ENCODE results near the gene SND1. TPM values are rescaled to one million over a fixed set of nuclear protein-coding genes. Genes with fewer than 3 reads are reported as not detected.
A peak's percentile ranks its signal among the peaks of the same experiment; 100 is the strongest.

SND1 gene
- polyA plus RNA-seq, 4 donors = 47.2 to 148 (median 92.2) TPM

DNA sequence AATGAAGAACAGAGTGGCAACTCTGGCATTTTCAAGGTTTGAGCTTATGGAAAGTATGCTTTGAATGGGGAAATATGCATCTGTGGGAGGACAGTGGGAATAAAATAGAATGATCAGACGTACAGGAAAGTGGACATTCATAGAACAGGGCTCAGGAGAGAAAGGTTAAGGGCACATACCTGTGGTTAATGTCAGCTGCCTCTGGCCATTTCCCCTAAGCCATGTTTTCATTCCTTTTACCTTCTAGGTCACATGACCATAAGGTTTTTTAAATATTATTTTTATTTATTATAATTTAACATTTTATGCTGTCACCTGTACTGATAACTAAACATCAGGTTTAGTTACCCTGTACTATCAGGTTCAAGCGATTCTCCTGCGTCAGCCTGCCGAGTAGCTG lies 326.4 kb downstream of the SND1 start:
- Histone ChIP-seq H3K4me1 (ENCODE audit: control insufficient read depth in 3 of 3, insufficient read depth in 2 of 3, low read depth in 1 of 3, low read length in 2 of 3) (peaks cover 0 to 7% (median 2%) of the 10 kb centered on the region in 3 donors), H3K27me3 (ENCODE audit: control insufficient read depth in 3 of 3, insufficient read depth in 3 of 3, low read length in 3 of 3) (no peaks in the 10 kb centered on the region), H3K4me3 (ENCODE audit: low read depth in 1 of 3, low read length in 3 of 3) (no peak overlapping the region), H3K36me3 (ENCODE audit: control insufficient read depth in 3 of 3, insufficient read depth in 2 of 3, low read depth in 1 of 3, low read length in 3 of 3) (peaks cover 0 to 22% (median 3%) of the 10 kb centered on the region in 3 donors), H3K27ac (ENCODE audit: low read depth in 1 of 3, low read length in 2 of 3) (no peak overlapping the region), H3K9me3 (ENCODE audit: control insufficient read depth in 2 of 2, insufficient read depth in 1 of 2, low read depth in 1 of 2, low read length in 1 of 2) (peaks cover 0 to 13% of the 10 kb centered on the region in 2 donors)
- WGBS, 3 donors = 97 to 99% (median 99%) methylated on average over 4 of the region's 4 CpGs
- no peak for DNase-seq
- FAIRE-seq = no peak

DNA sequence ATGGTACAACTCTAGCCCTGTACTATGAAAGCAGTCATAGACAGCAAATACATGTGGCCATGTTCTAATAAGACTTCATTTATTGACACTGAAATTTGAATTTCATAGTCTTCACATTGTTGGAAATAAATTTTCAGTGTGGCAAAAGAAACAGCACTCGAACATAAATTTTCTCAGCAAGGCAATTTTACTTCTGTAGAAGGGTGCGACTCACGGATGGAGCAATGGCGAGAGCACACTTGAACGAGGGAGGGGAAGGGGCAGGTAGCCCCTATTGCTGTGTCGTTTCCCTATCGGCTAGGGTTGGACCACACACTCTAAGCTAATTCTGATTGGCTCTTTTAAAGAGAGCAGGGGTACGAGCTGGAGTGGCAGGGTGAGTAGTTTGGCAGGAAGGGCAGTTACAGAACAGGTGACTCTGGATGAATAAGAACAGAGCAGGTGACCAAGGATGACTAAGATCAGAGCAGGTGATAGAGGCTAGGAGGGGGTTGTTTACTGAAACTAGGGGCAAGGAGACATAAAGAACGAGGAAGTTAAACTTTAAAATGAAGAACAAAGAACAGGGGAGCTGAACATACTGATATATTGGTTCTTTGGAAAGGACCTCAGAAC lies 327.2 kb downstream of the SND1 start:
- no peak overlapping the region for H3K27ac ChIP-seq (ENCODE audit: low read depth in 1 of 3, low read length in 2 of 3)
- 90 to 92% (median 91%) methylated on average over 9 of the region's 9 CpGs for WGBS, 3 donors
- no peaks in the 10 kb centered on the region for H3K27me3 ChIP-seq (ENCODE audit: control insufficient read depth in 3 of 3, insufficient read depth in 3 of 3, low read length in 3 of 3)
- DNase-seq (no peak), FAIRE-seq (no peak)
- H3K4me3 ChIP-seq (ENCODE audit: low read depth in 1 of 3, low read length in 3 of 3) = no peak overlapping the region
- H3K4me1 ChIP-seq (ENCODE audit: control insufficient read depth in 3 of 3, insufficient read depth in 2 of 3, low read depth in 1 of 3, low read length in 2 of 3) = peaks cover 0 to 7% (median 2%) of the 10 kb centered on the region in 3 donors
- H3K36me3 ChIP-seq (ENCODE audit: control insufficient read depth in 3 of 3, insufficient read depth in 2 of 3, low read depth in 1 of 3, low read length in 3 of 3) = peaks cover 0 to 22% (median 3%) of the 10 kb centered on the region in 3 donors
- H3K9me3 ChIP-seq (ENCODE audit: control insufficient read depth in 2 of 2, insufficient read depth in 1 of 2, low read depth in 1 of 2, low read length in 1 of 2) = peaks cover 0 to 13% of the 10 kb centered on the region in 2 donors

DNA sequence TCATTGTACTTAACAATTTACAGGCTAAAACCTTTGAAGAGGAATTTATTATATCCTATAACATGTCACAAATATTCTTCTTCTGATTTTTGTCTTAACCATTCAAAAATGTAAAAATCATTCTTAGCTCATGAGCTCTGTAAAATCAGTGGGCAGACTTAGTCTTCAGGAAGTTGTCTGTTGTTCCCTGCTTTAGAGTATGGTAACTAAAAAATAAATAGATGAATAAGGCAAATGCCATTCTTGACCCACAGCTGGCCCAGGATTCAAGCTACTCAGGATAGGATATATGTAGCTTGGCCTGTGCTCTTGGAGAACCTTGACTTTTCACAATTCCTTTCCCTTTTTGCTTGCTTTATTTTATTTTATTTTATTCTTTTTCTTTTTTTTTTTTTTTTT lies 327.7 kb downstream of the SND1 start:
- H3K27ac ChIP-seq (ENCODE audit: low read depth in 1 of 3, low read length in 2 of 3) = no peak overlapping the region
- FAIRE-seq (no peak), DNase-seq (no peak)
- no peak overlapping the region for H3K4me3 ChIP-seq (ENCODE audit: low read depth in 1 of 3, low read length in 3 of 3)
- peaks cover 0 to 22% (median 3%) of the 10 kb centered on the region in 3 donors for H3K36me3 ChIP-seq (ENCODE audit: control insufficient read depth in 3 of 3, insufficient read depth in 2 of 3, low read depth in 1 of 3, low read length in 3 of 3)
- peaks cover 0 to 13% of the 10 kb centered on the region in 2 donors for H3K9me3 ChIP-seq (ENCODE audit: control insufficient read depth in 2 of 2, insufficient read depth in 1 of 2, low read depth in 1 of 2, low read length in 1 of 2)
- H3K27me3 ChIP-seq (ENCODE audit: control insufficient read depth in 3 of 3, insufficient read depth in 3 of 3, low read length in 3 of 3) = no peaks in the 10 kb centered on the region
- peaks cover 0 to 7% (median 2%) of the 10 kb centered on the region in 3 donors for H3K4me1 ChIP-seq (ENCODE audit: control insufficient read depth in 3 of 3, insufficient read depth in 2 of 3, low read depth in 1 of 3, low read length in 2 of 3)

DNA sequence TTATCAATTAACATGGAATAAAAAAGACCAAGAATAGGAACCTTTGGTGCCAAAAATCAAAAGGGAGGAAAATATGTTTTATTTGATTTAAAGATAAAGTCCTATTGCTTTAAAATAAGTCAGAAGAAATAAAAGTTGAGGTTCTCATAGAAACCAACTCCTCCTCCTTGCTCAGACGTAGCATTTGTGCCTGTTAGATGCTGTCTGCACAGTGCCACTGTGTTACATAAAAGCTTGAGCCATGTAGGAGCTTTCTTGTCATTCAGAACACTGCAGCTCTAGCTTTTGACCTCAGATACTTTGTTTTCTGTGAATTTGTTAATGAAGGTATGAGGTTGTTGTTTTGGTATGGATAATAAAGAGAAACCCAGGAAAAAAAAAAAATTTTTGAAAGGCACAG lies 328.9 kb downstream of the SND1 start:
- H3K4me3 ChIP-seq (ENCODE audit: low read depth in 1 of 3, low read length in 3 of 3) = no peak overlapping the region
- H3K4me1 ChIP-seq (ENCODE audit: control insufficient read depth in 3 of 3, insufficient read depth in 2 of 3, low read depth in 1 of 3, low read length in 2 of 3) = peaks cover 0 to 3% (median 0%) of the 10 kb centered on the region in 3 donors
- DNase-seq = no peak
- 91 to 94% (median 93%) methylated on average over 1 of the region's 1 CpG for WGBS, 3 donors
- H3K27ac ChIP-seq (ENCODE audit: low read depth in 1 of 3, low read length in 2 of 3) = no peak overlapping the region
- H3K36me3 ChIP-seq (ENCODE audit: control insufficient read depth in 3 of 3, insufficient read depth in 2 of 3, low read depth in 1 of 3, low read length in 3 of 3) = peaks cover 0 to 16% (median 3%) of the 10 kb centered on the region in 3 donors
- H3K9me3 ChIP-seq (ENCODE audit: control insufficient read depth in 2 of 2, insufficient read depth in 1 of 2, low read depth in 1 of 2, low read length in 1 of 2) = peaks cover 0 to 13% of the 10 kb centered on the region in 2 donors
- no peak for FAIRE-seq
- H3K27me3 ChIP-seq (ENCODE audit: control insufficient read depth in 3 of 3, insufficient read depth in 3 of 3, low read length in 3 of 3) = no peaks in the 10 kb centered on the region

DNA sequence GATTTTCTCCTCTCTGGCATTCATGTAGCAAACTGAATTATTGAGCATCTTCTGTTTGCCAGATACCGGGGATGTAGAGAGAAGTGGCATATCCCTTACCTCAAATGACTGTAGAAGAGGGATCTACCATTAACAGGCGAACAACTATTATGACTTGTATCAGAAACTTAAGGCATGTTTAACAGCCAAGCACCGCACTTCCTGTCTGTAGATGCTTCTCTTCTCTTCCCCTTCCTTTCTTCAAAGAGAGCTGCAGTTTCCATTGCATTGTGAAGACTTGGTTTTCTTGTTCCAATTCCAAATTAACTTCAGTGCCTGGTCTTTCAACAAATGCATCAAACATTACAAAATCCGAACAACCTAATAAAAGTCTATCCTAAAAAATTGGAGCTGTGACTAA lies 330.0 kb downstream of the SND1 start:
- peaks cover 0 to 7% (median 1%) of the 10 kb centered on the region in 3 donors for H3K36me3 ChIP-seq (ENCODE audit: control insufficient read depth in 3 of 3, insufficient read depth in 2 of 3, low read depth in 1 of 3, low read length in 3 of 3)
- no peak for DNase-seq
- peaks cover 0 to 13% of the 10 kb centered on the region in 2 donors for H3K9me3 ChIP-seq (ENCODE audit: control insufficient read depth in 2 of 2, insufficient read depth in 1 of 2, low read depth in 1 of 2, low read length in 1 of 2)
- no peaks in the 10 kb centered on the region for H3K27me3 ChIP-seq (ENCODE audit: control insufficient read depth in 3 of 3, insufficient read depth in 3 of 3, low read length in 3 of 3)
- H3K4me3 ChIP-seq (ENCODE audit: low read depth in 1 of 3, low read length in 3 of 3) = no peak overlapping the region
- FAIRE-seq = no peak
- 93 to 99% (median 96%) methylated on average over 4 of the region's 4 CpGs for WGBS, 3 donors
- H3K4me1 ChIP-seq (ENCODE audit: control insufficient read depth in 3 of 3, insufficient read depth in 2 of 3, low read depth in 1 of 3, low read length in 2 of 3) = peaks cover 0 to 5% (median 0%) of the 10 kb centered on the region in 3 donors
- H3K27ac ChIP-seq (ENCODE audit: low read depth in 1 of 3, low read length in 2 of 3) = no peak overlapping the region

DNA sequence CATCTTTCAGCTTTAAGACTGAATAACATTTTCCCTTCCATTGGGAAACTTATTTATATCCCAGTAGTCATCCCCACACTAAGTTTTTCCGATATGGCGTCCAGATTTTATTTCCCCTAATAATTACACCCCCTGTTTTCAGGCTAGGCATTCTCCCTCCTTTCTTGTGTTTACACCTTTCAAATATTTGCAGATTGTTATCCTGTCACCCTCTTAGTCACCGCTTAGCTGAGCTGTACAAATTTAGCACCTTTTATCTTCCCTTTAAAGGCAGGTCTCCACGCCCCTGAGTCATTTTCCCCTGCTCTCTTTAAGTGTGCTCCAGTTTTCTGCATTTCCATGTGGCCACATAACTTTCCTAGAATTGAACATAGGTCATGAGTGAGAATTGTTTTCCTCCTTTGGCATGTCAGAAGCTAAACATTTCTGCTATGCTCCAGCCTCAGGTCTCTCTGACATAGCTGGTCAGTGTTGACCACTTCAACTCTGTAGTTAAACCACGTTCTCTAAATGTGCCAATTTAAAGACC lies 331.9 kb downstream of the SND1 start:
- no peak overlapping the region for H3K27ac ChIP-seq (ENCODE audit: low read depth in 1 of 3, low read length in 2 of 3)
- WGBS, 3 donors = 77 to 82% (median 81%) methylated on average over 5 of the region's 5 CpGs
- FAIRE-seq = no peak

DNA sequence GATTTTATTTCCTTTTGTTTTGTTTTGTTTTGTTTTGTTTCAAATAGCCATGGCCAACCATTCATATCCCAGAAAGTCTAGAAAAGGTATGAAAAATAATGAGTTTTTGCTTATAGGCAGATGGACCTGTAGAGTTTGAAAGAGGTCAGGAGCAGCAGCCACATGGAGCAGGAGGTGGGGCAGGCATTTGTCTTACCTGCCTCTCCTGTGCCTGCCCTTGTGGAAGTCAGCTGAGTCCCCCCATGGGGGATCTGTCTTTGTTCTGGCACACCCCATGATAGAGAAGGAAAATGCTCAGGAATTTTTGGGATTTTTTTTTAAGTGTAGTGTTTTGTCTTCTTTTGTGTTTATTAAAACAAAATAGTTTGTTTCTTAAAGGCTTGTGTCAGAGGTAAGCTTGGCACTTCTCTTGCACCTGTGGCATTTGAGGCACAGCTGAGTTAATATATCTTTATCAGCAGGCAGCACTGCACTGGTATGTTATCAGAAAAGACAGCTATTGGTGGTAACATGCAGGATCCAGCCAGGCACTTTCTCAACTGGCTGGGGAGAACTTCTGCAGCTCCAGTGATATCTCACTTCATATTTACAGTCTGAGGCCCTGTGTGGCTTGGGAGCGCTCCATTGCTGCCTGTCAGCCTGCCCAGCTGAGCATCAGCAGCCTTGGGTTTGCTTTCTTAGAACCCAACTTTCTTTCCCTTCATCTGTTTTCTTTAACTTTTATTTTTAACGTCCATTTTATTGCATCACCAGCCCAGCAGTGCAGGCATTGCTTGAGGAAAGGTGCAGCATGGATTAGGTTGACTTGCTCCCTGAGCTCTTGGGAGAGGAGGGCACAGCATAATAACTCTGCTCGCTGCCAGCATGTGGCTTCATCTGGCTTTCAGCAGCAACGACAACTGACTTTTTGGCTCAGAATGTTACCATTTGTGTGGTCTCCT lies 334.9 kb downstream of the SND1 start:
- Histone ChIP-seq H3K4me3 (ENCODE audit: low read depth in 1 of 3, low read length in 3 of 3) (no peak overlapping the region), H3K9me3 (ENCODE audit: control insufficient read depth in 2 of 2, insufficient read depth in 1 of 2, low read depth in 1 of 2, low read length in 1 of 2) (no peaks in the 10 kb centered on the region), H3K36me3 (ENCODE audit: control insufficient read depth in 3 of 3, insufficient read depth in 2 of 3, low read depth in 1 of 3, low read length in 3 of 3) (peaks cover 2 to 14% (median 3%) of the 10 kb centered on the region in 3 donors), H3K27ac (ENCODE audit: low read depth in 1 of 3, low read length in 2 of 3) (no peak overlapping the region), H3K4me1 (ENCODE audit: control insufficient read depth in 3 of 3, insufficient read depth in 2 of 3, low read depth in 1 of 3, low read length in 2 of 3) (peaks cover 0 to 9% (median 0%) of the 10 kb centered on the region in 3 donors), H3K27me3 (ENCODE audit: control insufficient read depth in 3 of 3, insufficient read depth in 3 of 3, low read length in 3 of 3) (no peaks in the 10 kb centered on the region)
- no peak for FAIRE-seq
- 70 to 73% (median 71%) methylated on average over 4 of the region's 4 CpGs for WGBS, 3 donors
- peak in 1 of 2 donors; percentile 19 for DNase-seq

More for the DNA sequence above, 331.9 kb downstream of the SND1 start:
- peaks cover 0 to 9% (median 0%) of the 10 kb centered on the region in 3 donors for H3K4me1 ChIP-seq (ENCODE audit: control insufficient read depth in 3 of 3, insufficient read depth in 2 of 3, low read depth in 1 of 3, low read length in 2 of 3)
- DNase-seq = no peak
- peaks cover 0 to 5% of the 10 kb centered on the region in 2 donors for H3K9me3 ChIP-seq (ENCODE audit: control insufficient read depth in 2 of 2, insufficient read depth in 1 of 2, low read depth in 1 of 2, low read length in 1 of 2)
- H3K4me3 ChIP-seq (ENCODE audit: low read depth in 1 of 3, low read length in 3 of 3) = no peak overlapping the region
- H3K36me3 ChIP-seq (ENCODE audit: control insufficient read depth in 3 of 3, insufficient read depth in 2 of 3, low read depth in 1 of 3, low read length in 3 of 3) = peaks cover 0 to 3% (median 0%) of the 10 kb centered on the region in 3 donors
- H3K27me3 ChIP-seq (ENCODE audit: control insufficient read depth in 3 of 3, insufficient read depth in 3 of 3, low read length in 3 of 3) = no peaks in the 10 kb centered on the region

DNA sequence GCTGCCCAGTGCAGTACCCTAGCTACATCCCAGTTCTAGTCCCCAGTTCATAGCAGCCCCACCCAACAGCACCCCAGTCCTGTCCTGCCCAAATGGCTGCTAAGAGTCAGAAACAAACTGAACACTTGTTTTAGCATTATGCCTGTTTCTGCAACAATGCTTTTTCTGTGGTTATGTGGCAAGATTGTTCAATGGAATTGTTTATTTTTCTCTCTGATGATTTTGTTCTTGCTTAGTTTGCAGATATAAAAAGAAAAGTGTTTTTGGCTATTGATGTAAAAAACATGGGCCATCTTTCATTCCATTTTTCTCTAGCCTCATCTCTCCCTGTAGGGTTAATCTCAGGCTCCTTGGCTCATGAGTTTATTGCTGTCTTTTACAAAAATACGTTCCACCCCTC lies 336.8 kb downstream of the SND1 start:
- Histone ChIP-seq H3K4me1 (ENCODE audit: control insufficient read depth in 3 of 3, insufficient read depth in 2 of 3, low read depth in 1 of 3, low read length in 2 of 3) (peaks cover 0 to 9% (median 0%) of the 10 kb centered on the region in 3 donors), H3K4me3 (ENCODE audit: low read depth in 1 of 3, low read length in 3 of 3) (no peak overlapping the region), H3K27me3 (ENCODE audit: control insufficient read depth in 3 of 3, insufficient read depth in 3 of 3, low read length in 3 of 3) (no peaks in the 10 kb centered on the region), H3K9me3 (ENCODE audit: control insufficient read depth in 2 of 2, insufficient read depth in 1 of 2, low read depth in 1 of 2, low read length in 1 of 2) (no peaks in the 10 kb centered on the region), H3K27ac (ENCODE audit: low read depth in 1 of 3, low read length in 2 of 3) (no peak overlapping the region), H3K36me3 (ENCODE audit: control insufficient read depth in 3 of 3, insufficient read depth in 2 of 3, low read depth in 1 of 3, low read length in 3 of 3) (peaks cover 3 to 19% (median 4%) of the 10 kb centered on the region in 3 donors)
- FAIRE-seq = no peak
- WGBS, 3 donors = 70 to 85% (median 71%) methylated on average over 1 of the region's 1 CpG
- DNase-seq = no peak
